ENCODE measurements around the gene EGFR.

Gene EGFR

DNA sequence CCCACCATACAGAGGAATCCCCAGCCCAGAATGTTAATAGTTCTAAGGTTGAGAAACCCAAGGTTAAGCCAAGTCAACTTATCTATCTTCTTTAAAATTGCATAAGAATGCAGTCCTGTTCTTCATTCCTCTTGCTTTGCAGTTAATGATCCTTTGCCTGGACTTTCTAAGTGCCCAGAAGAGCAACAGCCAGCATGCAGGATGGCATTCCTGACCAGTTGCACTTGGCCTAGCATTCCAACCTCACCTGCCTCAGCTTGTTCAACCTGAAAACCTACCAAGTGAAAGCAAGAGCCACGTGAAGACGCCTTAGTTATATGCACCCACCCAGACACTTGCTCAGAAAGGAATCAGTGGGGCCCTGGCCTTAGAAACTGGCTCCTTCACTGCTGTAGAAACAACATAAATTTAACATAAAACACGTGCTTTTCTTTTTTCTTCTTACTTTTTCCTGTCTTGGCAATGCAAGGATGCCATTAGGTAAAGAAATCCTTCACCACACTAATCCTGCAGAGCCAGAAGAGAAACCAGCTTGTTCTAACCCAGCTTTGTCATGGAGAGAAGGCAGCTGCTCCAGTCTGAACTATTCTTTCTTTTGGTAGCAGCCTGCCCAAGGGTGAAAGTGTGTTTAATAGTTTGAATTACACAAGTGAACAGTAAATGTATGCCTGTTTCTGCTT is 25.0 kb downstream of the EGFR start:
- no peaks in the 10 kb centered on the region for H3K36me3 Mint-ChIP-seq (ENCODE audit: low read depth)
- H3K27ac Mint-ChIP-seq = no peak overlapping the region
- no peak overlapping the region for H3K4me3 Mint-ChIP-seq
- H3K4me1 Mint-ChIP-seq (ENCODE audit: low read depth) = no peaks in the 10 kb centered on the region
- no peaks in the 10 kb centered on the region for H3K9me3 Mint-ChIP-seq
- H3K27me3 Mint-ChIP-seq = no peaks in the 10 kb centered on the region

DNA sequence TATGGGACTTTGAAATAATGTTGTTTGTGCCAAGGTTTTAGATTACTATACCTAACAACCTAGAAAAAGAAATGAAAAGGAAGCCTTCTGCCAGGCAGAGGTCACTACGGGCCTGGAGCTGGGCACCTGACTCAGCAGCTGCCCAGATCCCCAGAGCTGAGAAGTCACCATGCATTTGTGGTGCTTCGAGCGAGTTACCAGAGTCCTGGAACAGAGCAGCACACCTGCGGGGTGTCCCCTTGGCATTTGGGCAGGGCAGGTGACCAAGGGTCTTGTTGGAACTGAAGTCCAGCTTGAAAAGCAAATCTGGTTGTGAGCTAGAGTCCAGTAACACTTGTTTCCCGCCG is 25.5 kb downstream of the EGFR start:
- H3K36me3 Mint-ChIP-seq (ENCODE audit: low read depth) = no peaks in the 10 kb centered on the region
- no peaks in the 10 kb centered on the region for H3K9me3 Mint-ChIP-seq
- no peak overlapping the region for H3K27ac Mint-ChIP-seq
- H3K4me1 Mint-ChIP-seq (ENCODE audit: low read depth) = no peaks in the 10 kb centered on the region
- no peaks in the 10 kb centered on the region for H3K27me3 Mint-ChIP-seq
- H3K4me3 Mint-ChIP-seq = no peak overlapping the region

DNA sequence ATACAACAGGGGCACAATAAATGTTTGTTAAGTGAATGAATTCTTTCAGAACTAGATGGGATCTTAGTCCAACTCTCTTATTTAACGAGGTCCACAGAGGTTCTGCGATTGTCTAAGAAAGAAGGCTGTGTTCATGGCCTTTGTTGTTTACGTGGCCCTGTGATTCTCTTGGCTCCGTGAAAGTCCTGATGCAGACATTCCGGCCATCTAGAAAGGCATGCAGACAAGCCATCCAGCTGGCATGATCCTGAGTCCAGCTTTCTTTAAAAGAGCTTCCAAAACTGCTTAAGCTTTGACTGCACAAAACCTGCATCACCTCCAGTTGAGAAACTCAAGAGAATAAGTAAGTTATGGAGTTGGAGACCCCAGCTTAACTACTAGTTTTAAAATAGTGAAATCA is 26.0 kb downstream of the EGFR start:
- H3K27ac Mint-ChIP-seq = no peak overlapping the region
- no peak overlapping the region for H3K4me3 Mint-ChIP-seq
- H3K36me3 Mint-ChIP-seq (ENCODE audit: low read depth) = no peaks in the 10 kb centered on the region
- H3K9me3 Mint-ChIP-seq = no peaks in the 10 kb centered on the region
- no peaks in the 10 kb centered on the region for H3K27me3 Mint-ChIP-seq
- no peaks in the 10 kb centered on the region for H3K4me1 Mint-ChIP-seq (ENCODE audit: low read depth)

DNA sequence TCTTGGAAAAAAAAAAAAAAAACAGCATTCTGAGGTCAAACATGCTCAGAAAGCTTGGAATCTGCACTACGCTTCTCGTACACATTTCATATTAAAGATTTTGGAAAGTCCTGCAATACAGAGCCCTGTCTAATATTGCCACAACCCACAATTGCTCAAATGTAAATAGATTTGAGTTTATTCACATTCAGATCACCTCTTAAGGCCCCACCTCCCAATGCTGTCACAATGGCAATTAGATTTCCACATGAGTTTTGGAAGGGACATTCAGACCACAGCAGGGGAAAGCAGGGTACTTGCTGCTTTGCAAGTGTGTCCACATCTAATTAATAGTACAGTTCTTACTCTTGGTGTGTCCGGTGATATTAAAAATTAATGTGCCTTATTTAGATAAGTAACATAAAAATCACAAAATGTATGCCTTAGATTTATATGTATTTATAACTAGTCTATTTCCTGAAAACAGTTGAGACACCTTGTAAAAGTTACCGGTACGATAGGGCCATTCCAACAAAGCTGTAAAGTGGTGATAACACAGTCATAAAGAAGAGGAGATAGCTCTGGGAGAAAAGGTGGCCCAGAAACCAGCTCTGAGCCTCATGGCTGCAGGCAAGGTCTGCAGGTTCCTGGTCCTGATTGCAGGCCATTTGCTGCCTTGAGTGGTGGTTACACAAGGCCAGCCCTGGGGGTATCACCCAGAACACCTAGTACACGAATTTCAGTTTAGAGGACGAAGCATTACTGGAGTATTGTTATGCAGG is 27.9 kb downstream of the EGFR start:
- Mint-ChIP-seq H3K36me3 (ENCODE audit: low read depth) (no peaks in the 10 kb centered on the region), H3K27me3 (peaks cover 3% of the 10 kb centered on the region), H3K4me1 (ENCODE audit: low read depth) (no peaks in the 10 kb centered on the region), H3K4me3 (no peak overlapping the region), H3K9me3 (no peaks in the 10 kb centered on the region), H3K27ac (no peak overlapping the region)

DNA sequence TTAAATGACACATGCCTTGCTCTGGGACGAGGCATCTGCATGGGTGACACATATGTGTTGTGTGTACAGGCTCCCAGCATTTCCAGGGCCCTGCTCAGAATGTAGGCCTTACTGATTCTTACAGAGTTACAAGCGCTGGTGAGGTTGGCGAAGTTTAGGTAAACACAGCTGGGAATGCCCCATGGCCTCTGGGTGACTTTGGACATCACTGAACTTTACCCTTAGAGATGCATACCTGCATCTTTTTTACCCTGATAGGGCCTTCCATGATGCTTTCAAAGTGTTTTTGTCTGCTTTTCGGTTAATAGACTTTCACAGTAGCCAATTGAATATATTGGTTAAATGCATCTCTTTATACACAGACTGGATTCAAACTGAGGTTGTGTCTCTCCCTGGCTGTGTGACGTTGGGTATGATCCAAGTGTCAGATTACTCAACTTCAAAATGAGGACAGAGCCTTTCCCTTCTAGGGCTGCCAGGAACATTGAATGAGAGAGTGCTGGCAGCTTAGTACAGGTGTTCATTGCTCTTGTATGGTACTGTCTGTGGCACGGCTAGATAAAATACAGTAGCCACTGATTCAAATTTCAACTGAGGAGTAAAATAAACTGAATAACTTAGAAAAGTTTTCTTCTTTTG is 29.5 kb downstream of the EGFR start:
- no peaks in the 10 kb centered on the region for H3K9me3 Mint-ChIP-seq
- no peak overlapping the region for H3K27ac Mint-ChIP-seq
- H3K4me3 Mint-ChIP-seq = no peak overlapping the region
- H3K4me1 Mint-ChIP-seq (ENCODE audit: low read depth) = no peaks in the 10 kb centered on the region
- peaks cover 3% of the 10 kb centered on the region for H3K27me3 Mint-ChIP-seq
- no peaks in the 10 kb centered on the region for H3K36me3 Mint-ChIP-seq (ENCODE audit: low read depth)

DNA sequence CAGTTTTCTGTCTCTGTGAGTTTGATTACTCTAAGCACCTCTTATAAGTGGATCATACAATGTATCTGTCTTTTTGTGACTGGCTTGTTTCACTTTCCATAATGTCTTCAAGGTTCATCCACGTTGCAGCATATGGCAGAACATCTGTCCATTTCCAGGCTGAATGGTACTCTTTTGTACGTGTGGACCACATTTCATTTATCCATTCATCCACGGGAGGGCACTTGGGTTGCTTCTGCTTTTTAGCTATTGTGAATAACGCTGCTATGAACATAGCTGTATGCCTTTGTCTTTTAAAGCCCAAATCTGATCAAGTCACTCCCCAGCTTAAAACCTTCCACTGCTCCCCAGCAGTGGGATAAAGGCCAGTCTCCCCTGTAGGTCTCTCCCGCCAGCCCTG is 31.5 kb downstream of the EGFR start:
- Mint-ChIP-seq H3K9me3 (no peaks in the 10 kb centered on the region), H3K4me1 (ENCODE audit: low read depth) (no peaks in the 10 kb centered on the region), H3K27ac (no peak overlapping the region), H3K27me3 (peaks cover 3% of the 10 kb centered on the region), H3K36me3 (ENCODE audit: low read depth) (no peaks in the 10 kb centered on the region), H3K4me3 (no peak overlapping the region)

DNA sequence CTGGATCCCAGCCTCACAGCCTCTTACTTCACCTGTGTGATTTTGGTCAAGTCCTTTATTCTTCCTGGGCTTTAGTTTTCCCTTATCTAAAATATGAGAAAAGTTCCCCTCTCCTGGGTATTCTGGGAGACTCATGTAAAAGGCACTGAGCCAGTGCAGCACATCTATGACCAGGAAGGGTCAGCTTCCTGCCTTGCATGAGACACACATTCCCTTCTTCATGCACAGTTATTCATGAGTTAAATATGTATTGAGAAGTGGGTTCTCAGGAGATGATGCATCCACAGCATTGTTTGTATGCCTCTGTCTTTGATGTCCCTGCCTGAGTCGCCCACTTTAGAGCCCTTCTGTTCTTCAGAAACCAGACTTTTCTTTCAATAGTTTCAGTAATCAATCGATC is 33.3 kb downstream of the EGFR start:
- no peaks in the 10 kb centered on the region for H3K9me3 Mint-ChIP-seq
- H3K27ac Mint-ChIP-seq = no peak overlapping the region
- H3K4me1 Mint-ChIP-seq (ENCODE audit: low read depth) = no peaks in the 10 kb centered on the region
- H3K36me3 Mint-ChIP-seq (ENCODE audit: low read depth) = no peaks in the 10 kb centered on the region
- H3K27me3 Mint-ChIP-seq = peaks cover 3% of the 10 kb centered on the region
- H3K4me3 Mint-ChIP-seq = no peak overlapping the region

DNA sequence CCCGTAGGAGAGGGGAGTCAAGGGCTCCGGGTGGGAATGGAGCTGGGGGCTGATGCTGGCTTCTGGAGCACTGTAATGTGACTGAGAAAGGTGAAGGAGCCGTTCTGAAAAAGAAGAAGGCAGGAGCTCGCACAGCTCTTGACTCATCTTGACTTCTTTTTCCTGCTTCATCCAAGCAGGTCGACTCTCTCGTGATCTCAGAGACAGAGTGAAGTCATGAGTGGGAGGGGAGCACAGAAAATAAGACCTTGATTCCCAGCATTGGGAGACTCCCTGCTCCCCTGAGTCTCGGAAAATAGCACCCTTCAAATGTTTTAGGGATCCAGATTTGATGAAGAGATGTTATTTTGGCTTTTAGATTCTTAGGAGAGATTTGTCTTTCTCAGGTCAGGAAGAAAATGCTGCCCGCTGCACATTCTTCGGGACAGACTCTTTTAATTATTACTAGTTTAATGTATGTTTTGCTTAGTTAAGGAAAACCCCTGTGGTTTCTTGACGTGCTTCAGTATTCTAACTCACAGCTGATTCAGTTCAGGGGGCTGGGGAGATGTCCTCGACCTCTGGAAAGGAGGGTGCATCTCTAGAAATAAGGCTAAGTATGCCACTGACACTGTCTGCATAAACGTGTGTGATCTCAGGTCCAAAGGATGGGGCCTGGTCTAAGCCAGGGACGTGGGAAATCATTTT is 34.1 kb downstream of the EGFR start:
- Mint-ChIP-seq H3K4me1 (ENCODE audit: low read depth) (no peaks in the 10 kb centered on the region), H3K9me3 (no peaks in the 10 kb centered on the region)

DNA sequence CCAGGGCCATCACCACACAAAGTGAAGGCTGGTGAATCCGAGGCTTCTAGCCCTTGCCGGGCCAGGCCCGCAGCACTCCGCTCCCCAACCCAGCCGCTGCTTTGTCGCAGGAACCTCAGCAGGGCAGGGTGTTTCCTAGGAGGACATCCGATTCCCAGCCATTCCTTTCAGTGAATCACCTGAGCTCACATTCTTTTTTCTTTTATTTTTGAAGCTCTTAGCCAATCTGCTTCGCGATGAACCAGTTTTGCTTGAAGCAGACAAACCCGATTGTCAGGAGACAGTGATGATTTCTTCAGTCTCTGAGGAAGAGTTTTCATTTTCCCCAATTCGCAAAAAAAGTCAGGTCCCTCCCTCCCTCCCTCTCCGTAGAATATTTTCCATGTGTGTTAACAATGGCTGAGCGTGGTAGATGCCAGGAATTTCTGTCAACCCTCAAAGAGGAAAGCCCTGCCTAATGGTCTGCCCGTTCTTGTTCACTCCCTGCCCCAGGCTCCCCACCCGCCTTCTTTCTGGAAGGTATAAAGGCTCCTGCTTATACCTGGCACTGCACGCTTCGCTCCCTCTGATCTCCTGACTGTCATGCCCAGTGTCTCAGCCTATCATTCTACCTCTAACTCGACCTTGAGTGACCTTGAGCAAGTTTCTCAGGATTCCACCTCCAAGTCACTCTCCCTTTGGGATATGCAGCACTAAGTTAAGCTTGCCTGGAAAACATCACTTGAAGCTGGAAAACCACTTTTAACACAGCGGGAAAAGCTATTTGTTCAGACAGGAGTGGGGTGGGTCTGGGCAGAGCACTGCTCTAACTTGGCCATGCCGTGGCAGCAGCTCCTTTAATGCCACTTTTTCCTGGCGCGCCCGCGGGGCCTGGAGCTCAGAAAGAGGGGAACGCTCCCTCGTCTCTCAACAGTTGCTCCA is 35.1 kb downstream of the EGFR start:
- no peaks in the 10 kb centered on the region for H3K36me3 Mint-ChIP-seq (ENCODE audit: low read depth)
- no peaks in the 10 kb centered on the region for H3K9me3 Mint-ChIP-seq
- no peak overlapping the region for H3K27ac Mint-ChIP-seq
- no peak overlapping the region for H3K4me3 Mint-ChIP-seq
- H3K4me1 Mint-ChIP-seq (ENCODE audit: low read depth) = no peaks in the 10 kb centered on the region
- H3K27me3 Mint-ChIP-seq = peaks cover 3% of the 10 kb centered on the region

More for the DNA sequence above, 34.1 kb downstream of the EGFR start:
- Mint-ChIP-seq H3K27ac (no peak overlapping the region), H3K4me3 (no peak overlapping the region), H3K36me3 (ENCODE audit: low read depth) (no peaks in the 10 kb centered on the region), H3K27me3 (peaks cover 3% of the 10 kb centered on the region)

DNA sequence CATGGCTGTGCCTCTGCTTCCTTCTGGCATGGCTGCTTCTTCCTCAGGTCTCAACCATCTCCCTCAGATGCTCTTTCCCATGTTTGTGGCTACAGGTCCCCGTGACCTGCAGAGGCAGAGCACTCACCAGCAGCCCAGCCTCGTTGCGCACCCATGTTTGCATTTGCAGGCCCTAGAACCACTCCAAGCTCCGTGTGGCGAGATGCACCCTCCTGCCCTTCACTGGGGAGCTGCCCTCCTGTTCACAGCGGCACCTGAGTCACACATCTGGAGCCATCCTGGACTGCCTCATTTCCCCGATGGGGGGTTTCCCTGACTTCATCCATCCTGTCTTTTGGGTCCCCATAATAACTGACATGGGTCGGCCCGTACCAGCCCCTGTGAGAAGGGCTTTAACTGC is 35.9 kb downstream of the EGFR start:
- Mint-ChIP-seq H3K27me3 (peaks cover 3% of the 10 kb centered on the region), H3K4me3 (no peak overlapping the region)

DNA sequence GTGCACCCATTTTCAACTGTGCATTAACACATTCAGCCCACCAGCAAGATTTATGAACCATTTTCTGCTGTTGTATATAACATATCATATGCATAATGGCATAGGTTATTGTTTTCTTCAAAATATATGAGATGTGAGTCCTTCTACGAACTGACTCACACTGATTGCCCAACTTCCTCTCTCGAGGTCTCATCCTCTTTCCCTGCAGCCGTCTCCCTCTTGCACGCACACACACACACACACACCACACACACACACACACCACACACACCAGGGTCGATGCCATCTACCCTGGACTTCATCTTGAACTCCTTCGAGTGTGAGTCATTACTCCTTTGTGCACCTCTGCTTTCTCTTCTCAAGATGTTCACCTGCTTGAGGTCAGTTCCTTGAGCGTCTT is 36.7 kb downstream of the EGFR start:
- H3K4me1 Mint-ChIP-seq (ENCODE audit: low read depth) = no peaks in the 10 kb centered on the region
- peaks cover 2% of the 10 kb centered on the region for H3K27me3 Mint-ChIP-seq
- H3K36me3 Mint-ChIP-seq (ENCODE audit: low read depth) = no peaks in the 10 kb centered on the region
- no peaks in the 10 kb centered on the region for H3K9me3 Mint-ChIP-seq
- no peak overlapping the region for H3K4me3 Mint-ChIP-seq
- H3K27ac Mint-ChIP-seq = no peak overlapping the region

More for the DNA sequence above, 35.9 kb downstream of the EGFR start:
- H3K4me1 Mint-ChIP-seq (ENCODE audit: low read depth) = no peaks in the 10 kb centered on the region
- no peaks in the 10 kb centered on the region for H3K36me3 Mint-ChIP-seq (ENCODE audit: low read depth)
- H3K27ac Mint-ChIP-seq = no peak overlapping the region
- no peaks in the 10 kb centered on the region for H3K9me3 Mint-ChIP-seq

DNA sequence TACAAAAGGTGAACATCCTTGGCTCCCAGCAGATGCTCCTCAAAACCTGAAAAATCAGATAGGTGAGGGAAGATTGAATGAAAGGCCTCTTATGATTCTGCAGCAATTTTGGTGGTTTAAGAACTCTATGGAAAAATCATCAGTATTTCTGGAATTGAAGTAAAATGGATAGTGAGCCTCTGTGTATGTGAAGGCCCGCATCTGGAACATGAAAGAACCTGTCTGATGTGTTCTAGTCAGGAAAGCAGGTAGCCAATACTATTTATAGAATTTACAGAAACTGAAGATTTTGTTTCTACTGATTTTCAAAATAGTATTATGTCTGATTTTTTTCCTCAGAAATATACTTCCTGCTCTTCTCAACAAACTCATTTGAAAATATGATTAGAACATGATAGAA is 37.3 kb downstream of the EGFR start:
- Mint-ChIP-seq H3K27ac (no peak overlapping the region), H3K9me3 (no peaks in the 10 kb centered on the region), H3K4me3 (no peak overlapping the region), H3K36me3 (ENCODE audit: low read depth) (no peaks in the 10 kb centered on the region), H3K4me1 (ENCODE audit: low read depth) (no peaks in the 10 kb centered on the region), H3K27me3 (no peaks in the 10 kb centered on the region)

DNA sequence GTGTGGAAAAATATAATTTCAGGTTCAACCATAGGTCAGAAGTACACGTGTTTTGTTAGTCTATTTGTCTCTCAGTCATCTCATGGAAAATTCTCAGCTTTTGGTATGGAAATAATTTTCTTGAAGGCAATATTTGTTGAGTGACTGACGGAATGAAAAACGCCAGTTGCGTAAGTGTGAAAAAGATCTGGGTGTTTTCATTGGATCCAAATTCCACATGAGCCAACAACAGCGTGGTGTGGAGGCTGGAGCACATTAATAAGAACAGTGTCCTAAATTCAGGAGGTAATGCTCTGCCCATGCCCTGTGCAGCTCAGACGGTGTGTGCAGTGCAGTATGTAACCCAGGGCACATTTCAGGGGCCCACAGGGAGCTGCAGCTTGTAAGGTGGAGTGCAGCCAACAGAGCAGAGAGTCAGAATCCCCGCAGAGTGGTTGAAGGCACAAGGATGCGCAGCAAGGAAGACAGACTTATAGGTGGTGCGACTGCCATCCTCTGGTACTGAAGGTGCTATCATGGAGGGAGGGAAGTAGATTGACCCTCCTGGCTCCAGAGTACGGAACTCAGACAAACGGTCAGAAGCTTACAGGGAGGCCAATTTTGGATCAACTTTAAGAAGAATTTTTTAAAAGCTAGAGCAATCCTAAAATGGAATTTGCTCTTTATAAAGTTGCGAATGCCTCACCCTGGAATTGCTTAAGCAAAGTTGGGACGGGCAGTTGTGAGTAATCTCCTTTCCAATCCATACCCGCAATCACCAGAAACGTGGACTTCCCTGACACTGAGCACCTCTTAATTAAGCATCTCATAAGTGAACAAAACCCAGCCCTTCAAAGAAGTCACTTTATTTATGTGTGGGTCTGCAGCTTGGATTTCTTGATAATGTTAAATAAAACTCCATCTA is 38.0 kb downstream of the EGFR start:
- H3K9me3 Mint-ChIP-seq = no peaks in the 10 kb centered on the region
- H3K4me3 Mint-ChIP-seq = no peak overlapping the region
- H3K4me1 Mint-ChIP-seq (ENCODE audit: low read depth) = no peaks in the 10 kb centered on the region
- H3K27ac Mint-ChIP-seq = no peak overlapping the region
- no peaks in the 10 kb centered on the region for H3K36me3 Mint-ChIP-seq (ENCODE audit: low read depth)
- H3K27me3 Mint-ChIP-seq = no peaks in the 10 kb centered on the region

Measured in stimulated activated naive CD8-positive, alpha-beta T cell treated with anti-CD3 and anti-CD28 coated beads, Interleukin-15, Interleukin-2, amounts not matched to agents 100 ng/mL and 50 ng/mL, for 24 hours (primary cell).